ENCODE data around the gene ZSWIM9.

ZSWIM9 gene

DNA sequence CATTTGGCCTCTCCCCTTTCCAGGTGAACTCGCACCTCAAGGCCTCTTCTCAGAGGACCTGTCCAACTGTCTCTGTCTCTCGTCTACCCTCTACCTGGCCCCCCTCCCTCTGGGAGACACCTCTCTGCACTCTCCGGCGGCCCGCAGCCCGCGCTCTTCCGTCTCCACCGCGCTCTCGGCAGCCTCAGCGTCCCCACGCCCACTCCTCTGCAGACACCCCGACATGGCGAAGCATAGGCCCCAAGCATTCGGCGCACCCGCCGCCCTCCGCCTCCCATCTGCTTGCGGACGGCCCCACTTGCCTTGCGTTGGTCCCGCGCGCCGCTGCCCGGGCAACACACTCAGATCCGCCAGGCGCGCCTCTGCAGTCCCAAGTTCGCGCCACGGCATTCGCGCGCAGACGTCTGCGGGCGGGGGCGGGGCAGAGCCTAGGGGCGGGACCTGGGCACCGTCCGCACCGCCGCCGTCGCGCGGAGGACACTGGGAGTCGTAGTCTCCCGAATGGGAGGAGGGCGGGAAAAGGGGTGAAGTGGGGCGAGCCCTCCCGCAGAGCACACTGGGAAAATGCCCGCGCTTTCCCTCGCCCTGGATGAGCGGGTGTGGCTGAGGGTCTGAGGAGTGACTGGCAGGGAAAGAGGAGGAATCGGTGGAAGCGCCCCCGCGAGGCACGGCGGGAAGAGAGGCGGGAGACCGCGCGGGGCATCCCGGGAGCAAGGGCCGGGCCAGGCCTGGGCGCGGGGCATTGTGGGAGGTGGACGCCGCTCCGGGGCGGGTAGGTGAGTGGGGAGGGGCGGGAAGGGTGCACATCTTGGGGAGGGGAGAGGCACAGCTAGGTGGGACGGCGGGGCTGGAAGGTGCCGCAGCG is at the start of gene ZSWIM9, which contains the start of gene LIG1:
Gene ZSWIM9, plus strand, starts transcription at position 742 of the 865 bp plus-strand sequence. CDS start 1,123 bp downstream, outside the sequence.
Gene LIG1, minus strand, starts transcription at position 406 of the 865 bp plus-strand sequence. CDS start 4,778 bp downstream, outside the sequence.
- DNase-seq, result peak; percentile 95

DNA sequence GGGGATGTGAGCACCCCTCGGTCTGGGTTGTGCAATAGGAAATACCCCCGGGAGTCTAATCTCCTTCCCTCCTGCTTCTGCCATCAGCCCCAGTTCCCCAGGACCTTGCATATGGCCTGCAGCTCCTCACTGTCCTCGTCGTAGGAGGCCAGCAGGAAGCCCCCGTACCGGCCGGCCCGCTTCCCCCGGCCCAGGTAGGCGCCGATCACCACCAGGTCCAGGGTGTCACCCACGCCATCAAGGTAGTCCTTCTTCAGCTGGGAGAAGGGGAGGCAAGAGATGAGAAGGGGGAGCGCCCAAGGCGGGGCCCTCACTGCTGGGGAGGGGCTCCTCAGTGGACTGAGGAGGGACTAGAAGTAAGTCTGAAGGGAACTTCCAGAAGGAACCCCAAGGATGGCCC is 49.4 kb upstream of the ZSWIM9 start:
- DNase-seq, result no peak

DNA sequence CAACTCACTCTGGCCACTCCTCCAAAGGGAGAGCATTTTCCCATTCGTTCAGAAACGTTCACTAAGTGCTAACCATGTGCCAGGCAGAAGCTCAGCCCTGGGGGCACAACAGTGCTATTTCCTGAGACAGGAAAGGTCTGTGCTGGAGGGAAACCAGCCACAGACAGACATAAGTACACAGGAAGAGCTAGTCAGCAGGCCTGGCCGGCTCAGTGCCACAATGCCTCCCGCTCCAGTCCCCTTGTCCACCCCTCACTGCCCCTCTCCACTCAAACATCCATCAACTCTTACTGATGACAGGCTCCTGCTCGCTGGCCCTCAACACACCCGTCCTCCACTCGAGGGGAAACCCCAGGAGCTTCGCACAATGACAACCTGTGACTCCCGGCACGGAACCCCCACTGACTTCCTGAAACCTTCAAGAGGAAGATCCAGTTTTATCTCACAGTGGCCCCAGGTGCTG is 48.5 kb upstream of the ZSWIM9 start:
- no peak for DNase-seq

DNA sequence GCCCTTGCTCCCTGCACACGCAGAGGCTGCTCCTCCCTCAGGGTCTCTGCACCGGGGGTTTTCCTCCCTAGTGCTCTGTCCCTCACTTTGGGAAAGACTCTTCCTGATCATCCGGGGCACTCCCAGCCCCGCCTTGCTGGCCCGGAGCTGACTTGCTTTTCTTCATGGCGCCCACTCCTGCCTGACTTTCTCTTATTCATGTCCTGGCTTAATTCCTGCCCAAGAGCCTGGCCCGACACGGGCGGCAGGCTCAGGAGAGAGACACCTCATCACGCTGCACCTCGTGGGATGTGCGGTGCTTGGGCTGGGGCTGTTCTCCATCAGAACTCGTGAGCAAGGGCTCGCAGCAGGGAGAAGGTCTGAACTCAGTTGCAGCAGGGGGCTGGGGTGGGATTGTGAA is 48.1 kb upstream of the ZSWIM9 start:
- DNase-seq, result no peak

DNA sequence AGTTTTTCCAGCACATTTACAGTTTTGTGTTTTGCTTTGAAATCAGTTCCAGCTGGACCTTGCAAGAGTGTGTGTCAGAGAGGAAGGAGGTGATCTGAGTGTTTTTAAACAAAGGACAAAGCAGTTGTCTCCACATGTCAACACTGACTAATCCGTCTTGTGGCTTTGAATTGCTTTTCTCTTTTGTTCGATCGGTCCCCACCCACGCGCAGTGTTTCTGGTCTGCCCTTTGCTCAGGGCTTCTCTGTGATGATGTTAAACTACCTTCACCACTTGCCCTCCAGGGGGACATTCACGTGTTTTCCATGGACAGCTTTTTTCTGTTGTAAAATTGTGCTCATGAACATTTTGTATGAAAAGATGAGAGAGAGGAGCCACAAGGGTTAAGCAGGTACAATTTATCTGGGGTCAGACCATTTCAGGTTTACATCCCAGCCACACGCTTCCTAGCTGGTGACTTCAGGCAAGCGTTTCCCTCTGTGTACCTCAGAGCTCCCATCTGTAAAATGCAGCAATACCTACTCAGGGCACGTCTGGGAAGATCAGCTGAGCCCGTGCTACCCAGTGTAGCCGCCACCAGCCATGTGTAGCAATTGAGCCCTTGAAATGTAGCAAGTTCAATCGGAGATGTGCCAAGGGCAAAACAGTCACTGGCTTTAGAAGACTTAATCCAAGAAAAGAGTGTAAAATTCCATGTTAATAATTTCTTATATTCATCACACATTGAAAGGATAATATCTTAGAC is 46.4 kb upstream of the ZSWIM9 start:
- DNase-seq, result no peak

DNA sequence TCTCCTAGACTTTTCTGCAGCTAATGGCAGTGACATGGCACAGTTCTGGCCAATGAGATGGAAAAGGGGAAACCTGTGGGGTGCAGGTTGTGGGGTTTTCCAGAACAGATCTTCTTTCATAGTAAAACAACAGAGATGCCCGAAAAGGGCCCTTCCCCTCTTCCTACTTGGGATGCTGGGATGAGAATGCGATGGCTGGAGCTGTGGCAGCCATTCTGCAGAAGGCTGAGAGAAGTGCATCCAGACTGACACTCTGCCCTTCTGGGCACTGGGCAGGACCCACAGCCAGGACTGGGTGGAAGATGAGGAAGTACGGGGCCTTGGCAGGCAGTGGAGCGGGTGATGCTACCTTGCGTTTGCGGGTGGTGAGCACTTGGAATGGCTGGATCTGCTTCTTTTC is 42.9 kb upstream of the ZSWIM9 start:
- DNase-seq, result no peak

DNA sequence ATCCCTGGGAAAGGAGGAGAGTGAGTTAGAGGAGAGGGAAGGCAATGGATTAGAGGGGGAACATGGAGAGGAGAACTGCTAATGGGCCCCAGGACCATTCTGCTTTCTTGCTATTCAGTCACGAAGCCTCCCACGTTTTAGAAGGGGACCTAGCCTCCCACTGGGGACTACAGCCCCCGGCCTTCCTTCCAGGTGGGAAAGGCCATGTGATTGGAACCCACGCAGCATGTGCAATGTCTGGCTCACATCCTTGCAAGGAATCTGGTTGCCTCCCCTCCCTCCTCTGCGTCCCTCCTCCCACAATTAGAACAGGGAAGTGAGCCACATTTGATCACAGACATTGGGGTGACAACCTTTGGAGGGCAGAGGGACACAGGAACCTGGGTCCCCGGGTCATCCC is 37.4 kb upstream of the ZSWIM9 start:
- no peak for DNase-seq

DNA sequence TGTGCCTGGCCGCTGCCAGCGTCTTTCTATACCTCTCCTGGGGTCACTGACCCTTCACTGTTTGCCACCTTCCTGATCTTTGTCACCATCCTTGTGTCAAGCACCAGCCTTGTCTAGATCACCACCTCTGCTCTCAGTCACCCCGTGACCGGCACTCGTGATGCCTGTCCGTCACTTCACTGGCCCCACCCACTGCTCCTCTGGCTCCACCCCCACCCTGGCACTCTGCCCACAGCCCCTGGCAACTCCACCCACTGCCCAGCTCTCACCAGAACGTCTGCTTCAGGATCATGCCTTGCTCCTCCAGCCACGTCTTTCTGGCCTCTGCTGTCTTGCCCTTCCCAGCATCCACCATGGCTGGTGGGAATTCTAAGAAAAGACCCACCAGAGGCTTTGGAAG is 35.1 kb upstream of the ZSWIM9 start:
- peak; percentile 70 for DNase-seq

DNA sequence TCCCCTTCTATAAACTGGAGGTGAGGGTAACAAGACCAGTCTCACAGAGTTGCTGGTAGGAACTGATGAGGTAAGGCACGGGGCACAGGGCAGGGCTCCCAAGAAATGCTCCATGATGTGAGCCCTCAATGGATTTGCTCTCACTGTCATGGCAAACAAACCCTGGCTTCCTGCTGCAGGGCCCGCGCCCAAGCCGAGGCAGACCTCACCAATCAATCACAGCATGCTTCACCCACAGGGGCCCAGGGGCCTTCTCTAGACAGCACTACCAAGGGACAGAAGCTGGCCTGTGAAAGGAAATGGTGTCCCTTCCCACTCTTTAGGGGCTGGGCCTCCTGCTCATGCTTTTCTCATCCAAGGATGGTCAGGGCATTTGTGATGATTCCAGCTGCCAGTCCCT is 33.9 kb upstream of the ZSWIM9 start:
- no peak for DNase-seq

DNA sequence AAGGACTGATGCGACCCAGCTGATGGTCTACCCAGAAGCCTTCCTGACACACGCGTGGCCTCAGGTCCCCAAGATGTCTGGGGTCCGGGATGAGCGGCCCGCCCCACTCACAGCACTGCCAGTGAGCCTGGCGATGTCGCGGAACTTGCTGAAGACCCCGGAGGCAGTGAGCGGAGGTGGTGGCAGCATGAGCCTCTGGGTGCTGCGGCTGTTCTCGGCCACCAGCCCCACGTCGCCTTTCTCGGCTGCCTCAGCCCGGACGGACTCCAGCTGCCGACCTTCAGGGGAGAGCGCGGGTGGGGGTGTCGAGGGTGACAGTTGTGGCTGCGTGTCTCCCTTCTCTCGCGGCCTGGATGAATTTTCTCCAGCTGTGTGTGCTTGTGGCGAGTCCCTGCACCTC is 33.1 kb upstream of the ZSWIM9 start:
- no peak for DNase-seq

DNA sequence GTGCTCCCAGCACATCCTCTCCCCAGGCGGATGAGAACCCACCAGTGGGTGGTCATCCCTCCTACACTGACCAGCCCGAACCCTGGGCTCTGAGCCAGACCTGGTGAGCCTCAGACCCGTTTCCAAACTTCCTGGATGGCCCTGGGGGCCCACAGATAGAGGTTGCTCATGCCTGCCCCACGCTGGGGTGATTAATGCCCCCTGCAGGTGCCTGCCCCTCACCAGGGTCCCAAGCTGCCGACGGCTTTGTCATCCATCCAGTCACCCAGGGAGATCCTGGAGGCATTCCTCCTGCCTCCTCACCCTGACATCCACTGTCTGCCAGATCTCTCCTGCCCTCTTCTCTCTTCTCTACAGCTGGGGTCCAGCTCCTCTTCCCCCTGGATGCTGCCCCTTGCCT is 31.4 kb upstream of the ZSWIM9 start:
- no peak for DNase-seq

DNA sequence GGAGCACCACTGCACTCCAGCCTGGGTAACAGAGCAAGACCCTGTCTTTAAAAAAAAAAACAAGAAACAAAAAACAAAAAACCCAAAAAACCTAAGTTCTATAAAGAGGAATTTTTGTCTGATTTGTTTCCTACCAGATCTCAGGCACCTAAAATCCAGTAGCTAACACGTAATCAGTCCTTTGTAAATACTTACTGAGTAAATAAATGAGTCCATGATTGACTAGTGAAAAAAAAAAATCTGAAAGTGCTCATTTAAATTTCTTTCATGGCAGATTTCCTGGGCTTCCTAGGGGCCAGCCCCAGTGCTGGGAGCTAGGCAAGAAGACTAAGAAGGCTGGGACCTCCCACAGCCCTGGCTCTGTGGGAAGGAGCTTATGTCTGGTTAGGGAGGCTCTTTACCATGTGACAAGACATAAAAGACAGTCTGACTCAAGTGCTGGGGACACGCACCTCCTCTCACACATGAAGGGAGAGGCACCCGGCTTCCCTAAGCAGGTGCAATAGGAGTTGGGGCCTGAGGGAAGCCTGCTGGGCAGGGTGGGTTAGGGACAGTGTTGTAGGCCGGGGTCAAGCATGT is 22.8 kb upstream of the ZSWIM9 start:
- DNase-seq, result no peak

DNA sequence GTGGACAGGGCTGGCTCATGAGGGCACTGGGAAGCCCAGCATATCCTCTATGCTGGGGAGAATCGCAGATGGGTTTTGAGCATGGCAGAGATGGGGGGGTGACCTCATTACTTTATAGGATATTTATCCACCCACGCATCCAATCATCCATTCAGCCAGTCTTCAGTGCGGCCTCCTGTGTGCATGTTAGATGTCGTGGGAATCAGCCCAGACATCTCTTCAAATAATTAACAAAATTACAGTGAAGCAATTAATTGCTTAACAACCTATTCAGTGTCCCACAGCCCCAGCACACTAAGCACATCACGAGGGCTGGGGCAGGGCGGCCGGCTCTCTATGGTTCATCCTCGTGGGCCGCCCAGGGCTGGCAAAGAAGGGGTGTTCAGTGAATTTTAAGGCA is 21.9 kb upstream of the ZSWIM9 start:
- no peak for DNase-seq

DNA sequence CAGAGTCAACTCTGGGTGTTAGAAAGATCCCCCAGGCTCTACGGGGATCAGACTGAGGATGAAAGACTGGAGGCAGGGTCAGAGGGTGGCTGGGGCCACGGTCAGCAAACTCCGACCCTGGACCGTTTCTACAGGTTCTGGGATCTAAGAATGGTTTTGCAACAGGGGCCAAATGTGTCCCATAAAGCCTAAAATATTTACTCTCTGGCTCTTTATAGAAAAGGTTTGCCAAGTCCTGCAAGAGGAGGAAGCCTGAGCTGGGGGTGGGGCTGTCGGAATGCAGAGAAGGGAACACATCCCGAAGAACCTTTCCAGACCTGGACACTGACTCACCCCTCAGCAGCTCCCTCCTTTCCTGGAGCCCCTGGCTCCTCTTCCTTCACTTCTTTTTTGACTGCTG is 21.1 kb upstream of the ZSWIM9 start:
- DNase-seq, result no peak

DNA sequence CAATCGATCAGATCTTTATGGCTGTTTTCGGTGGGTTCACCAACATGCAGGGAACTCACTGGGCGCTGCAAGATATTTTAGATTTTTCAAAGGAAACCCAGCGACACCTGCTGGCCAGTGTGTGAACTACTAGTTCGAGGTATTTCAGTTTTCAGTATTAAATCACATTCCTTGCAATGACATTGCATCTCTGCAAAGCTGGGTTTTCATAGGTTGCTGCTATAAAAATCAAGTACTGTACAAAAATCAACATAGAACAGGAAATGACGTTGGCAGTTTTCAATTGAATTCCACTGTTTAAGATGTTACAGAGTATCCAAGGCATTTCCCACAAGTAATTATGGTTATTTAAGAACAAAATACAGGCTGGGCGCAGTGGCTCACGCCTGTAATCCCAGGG is 17.9 kb upstream of the ZSWIM9 start:
- peak; percentile 75 for DNase-seq

DNA sequence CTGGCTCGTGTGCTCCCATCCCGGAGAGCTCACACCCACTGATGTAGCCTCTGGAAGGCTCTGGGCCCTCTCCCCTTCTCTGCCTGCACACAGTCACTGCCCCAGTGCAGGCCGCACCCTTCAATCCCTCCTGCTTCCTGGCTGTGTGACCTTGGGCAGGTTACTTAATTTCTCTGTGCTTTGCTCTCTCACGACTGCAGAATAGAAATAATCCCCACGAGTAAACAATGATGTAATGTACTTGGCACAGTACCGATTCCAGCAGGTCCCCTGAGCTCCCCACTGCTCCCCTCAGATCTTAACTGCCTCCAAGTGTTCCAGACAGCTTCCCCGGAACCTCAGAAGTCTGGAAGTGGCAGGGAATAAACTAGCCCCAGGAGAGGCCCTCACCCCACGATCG is 16.5 kb upstream of the ZSWIM9 start:
- no peak for DNase-seq

DNA sequence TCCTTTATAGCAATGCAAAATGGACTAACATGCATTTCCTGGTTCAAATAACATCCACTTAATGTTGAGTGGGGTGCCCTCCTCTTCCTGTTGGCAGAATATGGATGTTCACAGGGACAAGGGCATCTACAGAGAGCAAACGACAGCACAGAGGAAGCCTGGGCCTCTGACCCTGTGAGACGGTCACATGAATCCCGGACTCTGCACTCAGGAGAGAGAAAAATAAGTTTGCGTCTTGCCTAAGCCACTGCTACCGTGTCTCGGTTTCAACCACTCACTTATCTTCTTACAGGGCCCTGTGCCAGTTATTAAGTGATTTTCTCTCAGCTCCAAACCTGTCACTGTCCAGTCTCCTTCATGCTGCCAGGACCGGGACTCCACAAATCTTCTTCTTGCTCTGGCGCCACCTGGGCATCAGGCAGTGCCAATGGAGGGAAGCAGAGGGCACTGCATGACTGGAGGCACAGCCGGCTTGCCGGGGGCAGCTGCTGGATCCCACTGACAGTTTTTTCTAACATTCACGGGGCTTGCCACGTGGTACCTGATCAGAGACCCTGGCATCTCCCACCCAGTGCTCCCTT is 12.2 kb upstream of the ZSWIM9 start:
- no peak for DNase-seq

DNA sequence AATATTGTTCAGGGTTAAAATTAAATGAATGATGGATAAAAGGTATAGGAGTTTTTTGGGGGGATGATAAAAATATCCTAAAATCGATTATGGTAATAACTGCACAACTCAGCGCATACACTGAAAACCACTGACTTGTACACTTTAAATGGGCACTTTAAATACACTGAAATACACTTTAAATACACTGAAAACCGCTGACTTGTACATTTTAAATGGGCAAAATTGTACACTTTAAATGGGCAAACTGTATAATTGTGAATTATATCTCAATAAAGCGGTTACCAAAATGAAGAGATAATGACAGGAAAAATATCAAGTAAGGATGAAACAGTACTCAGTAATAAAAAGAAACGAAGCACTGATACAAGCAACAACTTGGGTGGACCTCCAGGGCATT is 1.8 kb upstream of the ZSWIM9 start:
- DNase-seq, result no peak

DNA sequence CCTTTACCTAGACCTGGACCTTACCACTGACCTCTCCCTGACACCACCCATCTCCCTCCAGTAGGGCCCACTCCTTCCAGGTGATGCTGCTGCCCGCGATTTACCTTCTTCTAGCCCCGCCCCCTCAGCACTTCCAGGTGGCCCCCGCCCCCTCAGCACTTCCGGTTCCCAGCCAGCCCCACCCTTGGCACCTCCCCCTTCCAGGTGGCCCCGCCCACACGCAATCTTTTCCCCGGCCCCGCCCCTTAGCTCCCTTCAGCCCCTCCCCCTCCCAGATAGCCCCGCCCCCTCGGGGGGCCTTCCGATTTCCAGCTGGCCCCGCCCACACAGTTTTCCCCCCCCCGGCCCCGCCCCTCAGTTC is 922 bp upstream of the ZSWIM9 start:
- DNase-seq, result peak; percentile 87

DNA sequence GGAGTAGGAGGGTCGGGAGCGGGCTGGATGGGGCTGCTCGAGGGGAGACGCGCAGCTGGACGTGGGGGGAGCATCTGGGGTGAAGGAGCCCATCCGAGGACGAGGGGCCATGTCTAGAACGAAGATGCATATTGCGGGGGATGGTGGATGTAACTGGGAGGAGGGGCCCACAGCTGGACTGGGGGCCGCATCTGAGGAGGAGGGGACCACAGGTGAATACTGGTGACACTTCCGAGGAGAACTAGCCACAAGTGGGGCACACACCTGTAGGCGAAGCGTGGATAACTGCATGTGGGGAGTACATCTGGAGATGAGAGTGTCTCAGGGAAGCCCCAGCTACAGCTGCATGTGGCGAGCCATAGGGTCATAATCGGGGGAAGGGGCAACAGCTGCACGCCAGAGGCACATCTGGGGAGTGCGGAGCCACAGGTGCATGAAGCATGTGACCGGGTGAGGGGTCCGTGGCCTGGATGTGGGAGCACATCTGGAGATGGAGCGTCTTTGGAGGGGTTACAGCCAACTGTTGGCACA is 402 bp downstream of the ZSWIM9 start:
- peak; percentile 26 for DNase-seq

DNA sequence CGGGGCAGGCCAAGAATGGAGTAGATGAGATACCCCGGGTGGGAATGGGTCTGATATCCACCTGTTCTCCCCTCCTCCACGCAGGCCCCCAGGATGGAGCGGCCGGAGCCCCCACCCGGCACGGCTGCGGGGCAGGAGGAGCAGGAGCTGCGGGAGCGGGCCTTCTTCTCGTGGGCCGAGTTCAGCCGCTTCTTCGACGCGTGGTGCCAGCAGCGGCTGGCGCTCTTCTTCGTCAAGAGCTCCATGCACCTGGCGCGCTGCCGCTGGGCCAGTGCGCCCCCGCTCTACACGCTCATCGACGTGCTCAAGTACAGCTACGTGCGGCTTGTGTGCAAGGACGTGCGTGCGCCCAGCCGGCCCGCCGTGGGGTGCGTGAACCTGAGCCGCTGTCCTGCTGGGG is 1.2 kb downstream of the ZSWIM9 start:
- DNase-seq, result no peak

DNA sequence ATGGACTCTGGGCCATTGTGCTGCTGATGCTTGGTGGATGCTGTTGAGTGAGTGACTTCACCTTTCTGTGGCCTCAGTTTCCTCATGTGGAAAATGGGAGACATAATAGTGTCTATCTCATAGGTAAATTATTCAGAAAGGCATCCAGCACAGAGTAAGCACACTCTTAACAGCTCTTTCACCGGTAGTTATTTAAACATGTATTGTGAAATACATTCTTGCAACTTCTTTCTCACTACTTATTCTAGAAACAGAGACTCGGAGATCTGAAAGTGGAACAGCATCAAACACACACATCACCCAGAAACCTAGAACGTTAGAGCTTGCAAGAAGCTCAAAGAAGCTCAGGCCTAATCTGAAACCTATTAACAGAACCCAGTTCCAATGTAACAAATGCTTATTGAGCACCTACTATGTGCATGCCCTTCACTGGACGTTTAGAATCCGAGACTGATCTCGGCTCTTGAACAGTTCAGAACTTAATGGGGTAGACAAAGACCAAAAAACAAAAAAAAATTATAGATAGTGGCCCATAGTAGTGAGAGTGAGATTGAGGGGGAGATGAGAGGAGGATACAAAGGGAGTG is 4.1 kb downstream of the ZSWIM9 start:
- DNase-seq, result no peak

DNA sequence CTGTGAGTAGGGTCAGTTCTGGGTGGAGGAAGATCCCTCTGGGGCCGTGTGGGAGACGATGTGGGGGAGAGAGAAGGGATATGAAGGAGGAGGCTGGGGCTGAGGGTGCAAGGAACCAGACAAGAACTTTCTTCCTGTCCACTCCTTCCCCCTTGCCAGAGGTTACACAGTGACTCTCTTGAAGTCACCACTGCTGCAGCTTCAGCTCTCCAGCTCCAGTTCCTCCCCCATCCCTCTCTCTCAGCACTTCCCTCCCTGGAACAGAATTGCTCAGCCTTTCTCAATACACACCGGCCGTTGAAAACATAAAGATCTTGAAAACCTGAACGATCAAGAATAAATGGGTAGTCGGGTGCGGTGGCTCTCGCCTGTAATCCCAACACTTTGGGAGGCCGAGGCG is 5.1 kb downstream of the ZSWIM9 start:
- DNase-seq, result no peak

Measured in hematopoietic multipotent progenitor cell treated with erythropoietin and hydrocortisone succinate and interleukin-3 and kit ligand, for 6 days (in vitro differentiated cells).